Measurements from ENCODE around the gene MYOCD. TPM values are rescaled to one million over a fixed set of nuclear protein-coding genes. Genes with fewer than 3 reads are reported as not detected.

The MYOCD gene
- total RNA-seq, 1 experiment from 2014 or later: not detected

GRCh38 chr17:12691173-12691572 is 25.5 kb downstream of the MYOCD start:
- in situ Hi-C loops (cut with HindIII; ENCODE audit: low pct_unique_long_range_greater_than_20kb, low sequenced_read_pairs): no loop called here

DNA sequence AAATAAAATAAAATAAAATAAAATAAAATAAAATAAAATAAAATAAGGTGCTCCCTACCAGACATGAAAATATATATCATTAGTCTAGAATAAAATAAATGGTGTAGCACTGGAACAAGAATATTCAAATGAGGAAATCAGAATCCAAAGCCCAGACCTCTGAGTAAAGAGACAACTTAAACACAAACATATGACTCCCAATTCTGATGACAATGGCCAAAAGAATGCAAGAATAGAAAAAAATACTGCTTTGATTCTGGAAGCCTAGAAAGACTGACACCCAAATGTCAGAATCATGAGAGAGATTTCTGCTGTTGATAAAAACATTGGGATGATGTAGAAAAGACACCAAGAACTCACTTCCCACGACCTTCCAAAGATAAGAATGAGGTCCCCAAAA is 27.9 kb downstream of the MYOCD start:
- intact Hi-C loops (cut with micrococcal nuclease; ENCODE audit: unreplicated experiment) (no loop called here), in situ Hi-C loops (cut with HindIII; ENCODE audit: low pct_unique_long_range_greater_than_20kb, low sequenced_read_pairs) (no loop called here)
- TF ChIP-seq POLR2AphosphoS5 (IDR thresholded peaks at IDR 0.05; ENCODE audit: low read depth, low read length) (no peak), SIN3A (IDR thresholded peaks at IDR 0.05; ENCODE audit: borderline replicate concordance, insufficient read depth, low read depth, low read length) (no peak), CTCF (IDR thresholded peaks at IDR 0.05) (no peak)
- TF ChIP-seq, protein P1, sequence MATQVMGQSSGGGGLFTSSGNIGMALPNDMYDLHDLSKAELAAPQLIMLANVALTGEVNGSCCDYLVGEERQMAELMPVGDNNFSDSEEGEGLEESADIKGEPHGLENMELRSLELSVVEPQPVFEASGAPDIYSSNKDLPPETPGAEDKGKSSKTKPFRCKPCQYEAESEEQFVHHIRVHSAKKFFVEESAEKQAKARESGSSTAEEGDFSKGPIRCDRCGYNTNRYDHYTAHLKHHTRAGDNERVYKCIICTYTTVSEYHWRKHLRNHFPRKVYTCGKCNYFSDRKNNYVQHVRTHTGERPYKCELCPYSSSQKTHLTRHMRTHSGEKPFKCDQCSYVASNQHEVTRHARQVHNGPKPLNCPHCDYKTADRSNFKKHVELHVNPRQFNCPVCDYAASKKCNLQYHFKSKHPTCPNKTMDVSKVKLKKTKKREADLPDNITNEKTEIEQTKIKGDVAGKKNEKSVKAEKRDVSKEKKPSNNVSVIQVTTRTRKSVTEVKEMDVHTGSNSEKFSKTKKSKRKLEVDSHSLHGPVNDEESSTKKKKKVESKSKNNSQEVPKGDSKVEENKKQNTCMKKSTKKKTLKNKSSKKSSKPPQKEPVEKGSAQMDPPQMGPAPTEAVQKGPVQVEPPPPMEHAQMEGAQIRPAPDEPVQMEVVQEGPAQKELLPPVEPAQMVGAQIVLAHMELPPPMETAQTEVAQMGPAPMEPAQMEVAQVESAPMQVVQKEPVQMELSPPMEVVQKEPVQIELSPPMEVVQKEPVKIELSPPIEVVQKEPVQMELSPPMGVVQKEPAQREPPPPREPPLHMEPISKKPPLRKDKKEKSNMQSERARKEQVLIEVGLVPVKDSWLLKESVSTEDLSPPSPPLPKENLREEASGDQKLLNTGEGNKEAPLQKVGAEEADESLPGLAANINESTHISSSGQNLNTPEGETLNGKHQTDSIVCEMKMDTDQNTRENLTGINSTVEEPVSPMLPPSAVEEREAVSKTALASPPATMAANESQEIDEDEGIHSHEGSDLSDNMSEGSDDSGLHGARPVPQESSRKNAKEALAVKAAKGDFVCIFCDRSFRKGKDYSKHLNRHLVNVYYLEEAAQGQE (IDR thresholded peaks at IDR 0.05; ENCODE audit: insufficient read depth in 1 of 2, low read depth in 2 of 2, low read length in 1 of 2): no peak
- Histone ChIP-seq H3K27ac (ENCODE audit: low read length) (no peak overlapping the region), H3K27me3 (ENCODE audit: control insufficient read depth, insufficient read depth, low read length) (no peaks in the 10 kb centered on the region), H3K9me3 (ENCODE audit: control insufficient read depth, insufficient read depth, low read depth, low read length) (no peaks in the 10 kb centered on the region), H3K4me1 (ENCODE audit: control insufficient read depth, insufficient read depth, low read length) (no peaks in the 10 kb centered on the region), H3K36me3 (ENCODE audit: control insufficient read depth, insufficient read depth, low read length) (no peaks in the 10 kb centered on the region), H3K4me3 (ENCODE audit: low read depth in 2 of 2, low read length in 2 of 2) (no peak overlapping the region)
- ATAC-seq (no peak), DNase-seq (ENCODE audit: low read depth, low spot score) (no peak)
- CTCF ChIA-PET: no interaction called here
- BruUV-seq (replicated peaks): no TSS peak
- POLR2A ChIA-PET: no interaction called here

More at GRCh38 chr17:12691173-12691572, 25.5 kb downstream of the MYOCD start:
- no peak overlapping the region for H3K27ac ChIP-seq (ENCODE audit: low read length)
- H3K4me3 ChIP-seq (ENCODE audit: low read depth in 2 of 2, low read length in 2 of 2): no peak overlapping the region
- ChIA-PET CTCF (no interaction called here), POLR2A (no interaction called here)
- intact Hi-C loops (cut with micrococcal nuclease; ENCODE audit: unreplicated experiment): no loop called here
- TF ChIP-seq TCF7L2 (IDR thresholded peaks at IDR 0.05; ENCODE audit: low read depth, low read length) (no peak), CTCF (IDR thresholded peaks at IDR 0.05) (no peak), POLR2AphosphoS5 (IDR thresholded peaks at IDR 0.05; ENCODE audit: low read depth, low read length) (no peak), SIN3A (IDR thresholded peaks at IDR 0.05; ENCODE audit: borderline replicate concordance, insufficient read depth, low read depth, low read length) (no peak)
- TF ChIP-seq, protein P1 (IDR thresholded peaks at IDR 0.05; ENCODE audit: insufficient read depth in 1 of 2, low read depth in 2 of 2, low read length in 1 of 2): no peak
- no peaks in the 10 kb centered on the region for H3K9me3 ChIP-seq (ENCODE audit: control insufficient read depth, insufficient read depth, low read depth, low read length)
- no peaks in the 10 kb centered on the region for H3K36me3 ChIP-seq (ENCODE audit: control insufficient read depth, insufficient read depth, low read length)
- no TSS peak for BruUV-seq (replicated peaks)
- ATAC-seq: no peak
- no peaks in the 10 kb centered on the region for H3K4me1 ChIP-seq (ENCODE audit: control insufficient read depth, insufficient read depth, low read length)
- DNase-seq (ENCODE audit: low read depth, low spot score): no peak
- H3K27me3 ChIP-seq (ENCODE audit: control insufficient read depth, insufficient read depth, low read length): no peaks in the 10 kb centered on the region

Data from Panc1 (cell line).